C4-2B (cell line): ENCODE measurements around the gene FBL.
"Not testable (repeated sequence)": the region's sequence is repeated elsewhere in the genome, so short reads cannot be mapped to it uniquely, and the experiment has no call there.

Experiments used
- CTCF ChIP-seq: fragments of 450-650 bp; conservative IDR thresholded peaks from 2 replicates; pipeline ENCODE4 v1.5.1; 2017; ENCODE audit warnings: mild to moderate bottlenecking
- ZFX ChIP-seq: fragments of 450-650 bp; IDR thresholded peaks from 2 replicates; pipeline ENCODE4 v1.6.1; 2017

- not testable (repeated sequence) for TF ChIP-seq CTCF, ZFX
Observed at GRCh38 chr19:39893366-39894235, 47.4 kb upstream of the FBL start.
